ENCODE data around the gene CLDN10. TPM values are rescaled to one million over a fixed set of nuclear protein-coding genes. Genes with fewer than 3 reads are reported as not detected.

CLDN10 gene
- total RNA-seq, 1 donor from 2014 or later, result 0.32 TPM

DNA sequence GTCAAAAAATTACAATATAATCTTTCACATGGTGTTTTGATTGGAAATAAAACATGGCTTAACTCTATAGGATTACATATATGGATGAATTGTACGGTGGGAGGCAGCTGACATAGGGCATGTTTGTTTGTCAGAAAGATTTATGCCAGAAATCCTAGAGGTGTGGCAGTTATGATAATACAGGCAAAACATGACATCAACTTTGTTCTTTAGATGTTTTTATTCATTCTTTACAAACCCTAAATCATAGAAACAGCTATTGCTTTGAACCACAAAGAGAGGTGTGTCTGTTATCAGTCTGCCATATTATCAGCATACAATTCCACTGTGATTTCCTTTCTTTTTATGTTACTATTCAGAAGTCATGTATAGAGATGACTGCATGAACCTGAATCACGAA, 8.2 kb upstream of the CLDN10 start:
- Histone ChIP-seq H3K27me3 (ENCODE audit: insufficient read depth, low read length) (peaks cover 15% of the 10 kb centered on the region), H3K36me3 (ENCODE audit: insufficient read depth, low read length) (no peaks in the 10 kb centered on the region), H3K79me2 (ENCODE audit: insufficient read depth, low read length) (no peaks in the 10 kb centered on the region), H3K4me3 (ENCODE audit: insufficient read depth, low read depth, low read length) (no peak overlapping the region), H3K4me1 (ENCODE audit: insufficient read depth, low read length) (no peaks in the 10 kb centered on the region), H2AFZ (ENCODE audit: low read depth, low read length) (no peak overlapping the region), H3K27ac (ENCODE audit: low read depth, low read length) (no peak overlapping the region), H3K4me2 (ENCODE audit: low read length) (no peak overlapping the region), H4K20me1 (ENCODE audit: insufficient read depth, low read length) (no peaks in the 10 kb centered on the region), H3K9ac (ENCODE audit: low read length) (no peak overlapping the region), H3K9me3 (ENCODE audit: insufficient read depth, low read depth, low read length) (no peaks in the 10 kb centered on the region)
- H3K9me3 Mint-ChIP-seq (ENCODE audit: unreplicated experiment), result no peaks in the 10 kb centered on the region
- no peak overlapping the region for H3K27ac Mint-ChIP-seq (ENCODE audit: unreplicated experiment)
- FAIRE-seq (no peak), DNase-seq (ENCODE audit: low read depth) (no peak)
- H3K4me1 Mint-ChIP-seq (ENCODE audit: low read depth, unreplicated experiment), result peaks cover 10% of the 10 kb centered on the region
- H3K36me3 Mint-ChIP-seq (ENCODE audit: low read depth, unreplicated experiment), result no peaks in the 10 kb centered on the region
- peaks cover 4% of the 10 kb centered on the region for H3K27me3 Mint-ChIP-seq (ENCODE audit: low read depth, unreplicated experiment)
- H3K4me3 Mint-ChIP-seq (ENCODE audit: unreplicated experiment), result no peak overlapping the region
- TF ChIP-seq, protein P1, sequence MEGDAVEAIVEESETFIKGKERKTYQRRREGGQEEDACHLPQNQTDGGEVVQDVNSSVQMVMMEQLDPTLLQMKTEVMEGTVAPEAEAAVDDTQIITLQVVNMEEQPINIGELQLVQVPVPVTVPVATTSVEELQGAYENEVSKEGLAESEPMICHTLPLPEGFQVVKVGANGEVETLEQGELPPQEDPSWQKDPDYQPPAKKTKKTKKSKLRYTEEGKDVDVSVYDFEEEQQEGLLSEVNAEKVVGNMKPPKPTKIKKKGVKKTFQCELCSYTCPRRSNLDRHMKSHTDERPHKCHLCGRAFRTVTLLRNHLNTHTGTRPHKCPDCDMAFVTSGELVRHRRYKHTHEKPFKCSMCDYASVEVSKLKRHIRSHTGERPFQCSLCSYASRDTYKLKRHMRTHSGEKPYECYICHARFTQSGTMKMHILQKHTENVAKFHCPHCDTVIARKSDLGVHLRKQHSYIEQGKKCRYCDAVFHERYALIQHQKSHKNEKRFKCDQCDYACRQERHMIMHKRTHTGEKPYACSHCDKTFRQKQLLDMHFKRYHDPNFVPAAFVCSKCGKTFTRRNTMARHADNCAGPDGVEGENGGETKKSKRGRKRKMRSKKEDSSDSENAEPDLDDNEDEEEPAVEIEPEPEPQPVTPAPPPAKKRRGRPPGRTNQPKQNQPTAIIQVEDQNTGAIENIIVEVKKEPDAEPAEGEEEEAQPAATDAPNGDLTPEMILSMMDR (IDR thresholded peaks at IDR 0.05; ENCODE audit: insufficient read depth, low read depth, low read length), result no peak
- no peak for TF ChIP-seq EZH2 (IDR thresholded peaks at IDR 0.05; ENCODE audit: insufficient read depth, low read length)

DNA sequence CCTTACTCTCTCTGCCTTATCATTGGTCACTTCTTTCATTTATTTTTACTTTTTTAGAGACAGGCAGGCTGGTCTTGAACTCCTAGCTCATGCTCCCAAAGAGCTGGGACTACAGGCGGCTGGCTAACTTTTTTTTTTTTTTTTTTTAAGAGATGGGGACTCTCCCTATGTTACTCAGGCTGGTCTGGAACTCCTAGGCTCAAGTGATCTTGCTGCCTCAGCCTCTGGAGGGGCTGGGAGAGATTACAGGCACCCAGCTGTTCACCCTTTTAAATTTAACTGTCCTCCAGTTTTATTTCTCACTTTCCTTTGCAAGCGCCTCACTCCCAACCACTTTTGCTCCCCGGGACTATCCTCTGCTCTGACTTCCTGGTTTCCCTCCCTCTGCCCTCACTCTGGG, 5.6 kb upstream of the CLDN10 start:
- DNase-seq (ENCODE audit: low read depth), result no peak
- no peak overlapping the region for H3K9ac ChIP-seq (ENCODE audit: low read length)
- H3K27me3 ChIP-seq (ENCODE audit: insufficient read depth, low read length), result peaks cover 33% of the 10 kb centered on the region
- no peaks in the 10 kb centered on the region for H3K9me3 ChIP-seq (ENCODE audit: insufficient read depth, low read depth, low read length)
- no peak for FAIRE-seq
- no peak for TF ChIP-seq EZH2 (IDR thresholded peaks at IDR 0.05; ENCODE audit: insufficient read depth, low read length)
- TF ChIP-seq, protein P1 (IDR thresholded peaks at IDR 0.05; ENCODE audit: insufficient read depth, low read depth, low read length), result no peak
- no peaks in the 10 kb centered on the region for H3K4me1 ChIP-seq (ENCODE audit: insufficient read depth, low read length)
- Mint-ChIP-seq H3K4me3 (ENCODE audit: unreplicated experiment) (no peak overlapping the region), H3K4me1 (ENCODE audit: low read depth, unreplicated experiment) (peaks cover 10% of the 10 kb centered on the region), H3K9me3 (ENCODE audit: unreplicated experiment) (peaks cover 2% of the 10 kb centered on the region), H3K36me3 (ENCODE audit: low read depth, unreplicated experiment) (peaks cover 3% of the 10 kb centered on the region), H3K27ac (ENCODE audit: unreplicated experiment) (no peak overlapping the region), H3K27me3 (ENCODE audit: low read depth, unreplicated experiment) (peaks cover 18% of the 10 kb centered on the region)
- H3K4me2 ChIP-seq (ENCODE audit: low read length), result no peak overlapping the region
- no peaks in the 10 kb centered on the region for H3K79me2 ChIP-seq (ENCODE audit: insufficient read depth, low read length)
- no peaks in the 10 kb centered on the region for H4K20me1 ChIP-seq (ENCODE audit: insufficient read depth, low read length)
- H3K36me3 ChIP-seq (ENCODE audit: insufficient read depth, low read length), result no peaks in the 10 kb centered on the region
- no peak overlapping the region for H3K4me3 ChIP-seq (ENCODE audit: insufficient read depth, low read depth, low read length)
- H3K27ac ChIP-seq (ENCODE audit: low read depth, low read length), result no peak overlapping the region
- no peak overlapping the region for H2AFZ ChIP-seq (ENCODE audit: low read depth, low read length)

DNA sequence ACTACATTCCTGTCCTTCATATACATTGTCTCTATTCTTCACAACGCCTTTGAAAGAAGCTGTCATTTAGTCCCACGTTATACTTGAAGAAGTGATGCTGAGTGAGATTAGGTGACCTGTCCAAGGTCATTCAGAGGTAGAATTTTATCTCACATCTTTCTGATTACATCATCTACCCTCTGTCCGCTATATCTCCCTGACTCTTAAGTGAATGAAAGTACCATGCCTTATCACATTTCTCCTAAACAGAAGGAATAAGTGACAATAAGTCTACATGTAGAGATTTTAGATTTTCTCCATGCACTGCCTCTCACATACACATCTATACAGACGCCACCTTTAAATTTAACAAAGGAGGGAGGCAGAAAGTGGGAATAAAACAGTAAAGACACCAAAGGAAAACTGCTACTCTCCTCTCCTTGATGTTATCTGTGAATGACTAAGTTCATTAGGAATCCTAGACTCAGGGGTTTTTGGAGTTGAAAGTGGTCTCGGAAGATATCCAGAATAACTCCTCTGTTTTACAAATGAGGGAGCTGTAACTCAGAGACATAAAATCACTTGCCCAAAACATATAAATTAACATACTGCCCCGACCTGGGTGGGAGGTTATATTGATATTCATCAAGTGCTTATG, 4.9 kb upstream of the CLDN10 start:
- Mint-ChIP-seq H3K4me3 (ENCODE audit: unreplicated experiment) (no peak overlapping the region), H3K27ac (ENCODE audit: unreplicated experiment) (no peak overlapping the region), H3K36me3 (ENCODE audit: low read depth, unreplicated experiment) (peaks cover 4% of the 10 kb centered on the region), H3K9me3 (ENCODE audit: unreplicated experiment) (peaks cover 2% of the 10 kb centered on the region), H3K4me1 (ENCODE audit: low read depth, unreplicated experiment) (peaks cover 10% of the 10 kb centered on the region), H3K27me3 (ENCODE audit: low read depth, unreplicated experiment) (peaks cover 22% of the 10 kb centered on the region)
- Histone ChIP-seq H3K4me3 (ENCODE audit: insufficient read depth, low read depth, low read length) (no peak overlapping the region), H4K20me1 (ENCODE audit: insufficient read depth, low read length) (no peaks in the 10 kb centered on the region), H3K36me3 (ENCODE audit: insufficient read depth, low read length) (no peaks in the 10 kb centered on the region), H3K79me2 (ENCODE audit: insufficient read depth, low read length) (no peaks in the 10 kb centered on the region), H3K27me3 (ENCODE audit: insufficient read depth, low read length) (peaks cover 37% of the 10 kb centered on the region), H3K9ac (ENCODE audit: low read length) (no peak overlapping the region), H3K4me1 (ENCODE audit: insufficient read depth, low read length) (no peaks in the 10 kb centered on the region), H3K9me3 (ENCODE audit: insufficient read depth, low read depth, low read length) (no peaks in the 10 kb centered on the region), H2AFZ (ENCODE audit: low read depth, low read length) (no peak overlapping the region), H3K27ac (ENCODE audit: low read depth, low read length) (no peak overlapping the region), H3K4me2 (ENCODE audit: low read length) (peak overlapping the region; percentile 0)
- TF ChIP-seq, protein P1 (IDR thresholded peaks at IDR 0.05; ENCODE audit: insufficient read depth, low read depth, low read length), result no peak
- no peak for TF ChIP-seq EZH2 (IDR thresholded peaks at IDR 0.05; ENCODE audit: insufficient read depth, low read length)
- peak; percentile 41 for DNase-seq (ENCODE audit: low read depth)
- FAIRE-seq, result no peak

All from astrocyte (in vitro differentiated cells and primary cell).